CD4-positive, alpha-beta memory T cell (primary cell): ENCODE results near the gene LMNB1. TPM values are rescaled to one million over a fixed set of nuclear protein-coding genes. Genes with fewer than 3 reads are reported as not detected.

Experiments
- polyA plus RNA-seq, 2 donors: library from polyadenylated mRNA; unstranded; fragments of 300-500 nt; fragmentation: Illumina TruSeq; gene quantifications; one replicate each; pipeline ENCODE4 v1.2.3, GENCODE V29; 2021
- total RNA-seq, 2 experiments: library from RNA; stranded (reverse); gene quantifications; one replicate each; pipeline ENCODE4 v1.2.3, GENCODE V29; 2021

LMNB1 gene
- total and polyA plus RNA-seq, 4 experiments from 2014 or later = 2.0 to 32.3 (median 18.5) TPM

Other genes with a start within 250 kb of the LMNB1 start
- gene ALDH7A1, start 181.9 kb upstream of the LMNB1 start, total RNA-seq = 1 to 10 TPM; 1.3 to 2.2 TPM
- gene ALDH7A1, start 181.9 kb upstream of the LMNB1 start, polyA plus RNA-seq = 1 to 10 TPM; 1.4 to 4.8 TPM
- 10 to 100 TPM; 41.2 to 43.4 TPM for gene PHAX, start 176.2 kb upstream of the LMNB1 start, total RNA-seq
- gene PHAX, start 176.2 kb upstream of the LMNB1 start, polyA plus RNA-seq = 100 to 1,000 TPM in 1 of 2 donors, 10 to 100 TPM in 1; 59.9 to 112 TPM